Ovary (tissue), 3 donors: ENCODE data around the gene CAMKMT.

Experiments used
- EP300 ChIP-seq: sonication (generic); formaldehyde crosslinking; IDR thresholded peaks from one replicate; pipeline ENCODE4 v1.6.1; 2017; ENCODE audit warnings: antibody characterized with exemption
- POLR2A ChIP-seq: fragments of 450-650 bp; IDR thresholded peaks from one replicate; pipeline ENCODE4 v1.6.1; 2017; ENCODE audit warnings: antibody characterized with exemption, mild to moderate bottlenecking, moderate library complexity
- TF ChIP-seq, protein P1 (sequence below), 3 donors: fragments of 450-650 bp in 2 of 3; fragments of 200-600 bp in 1 of 3; IDR thresholded peaks; one replicate each; pipeline versions ENCODE4 v1.5.1 to v1.8.0; 2016 to 2022; ENCODE audit warnings: antibody characterized with exemption in 3 of 3, mild to moderate bottlenecking in 1 of 3
- donor health status: DM: no; HTN: no; CAD: no.

DNA sequence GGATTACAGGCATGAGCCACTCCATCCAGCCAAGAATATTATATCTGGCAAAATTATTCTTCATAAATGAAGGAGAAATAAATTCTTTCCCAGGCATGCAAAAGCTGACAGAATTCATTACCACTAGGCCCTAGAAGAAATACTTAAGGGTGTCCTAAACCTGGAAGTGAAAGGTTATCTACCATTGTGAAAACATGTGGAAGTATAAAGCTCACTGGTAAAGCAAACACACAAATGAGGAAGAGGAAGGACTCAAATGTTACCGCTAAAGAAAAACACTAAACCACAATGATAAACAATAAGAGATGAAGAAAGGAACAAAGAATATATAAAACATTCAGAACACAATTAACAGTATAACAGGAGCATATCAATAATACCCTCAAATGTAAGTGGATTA is 171.8 kb downstream of the CAMKMT start:
- no peak for TF ChIP-seq POLR2A
- TF ChIP-seq, protein P1, sequence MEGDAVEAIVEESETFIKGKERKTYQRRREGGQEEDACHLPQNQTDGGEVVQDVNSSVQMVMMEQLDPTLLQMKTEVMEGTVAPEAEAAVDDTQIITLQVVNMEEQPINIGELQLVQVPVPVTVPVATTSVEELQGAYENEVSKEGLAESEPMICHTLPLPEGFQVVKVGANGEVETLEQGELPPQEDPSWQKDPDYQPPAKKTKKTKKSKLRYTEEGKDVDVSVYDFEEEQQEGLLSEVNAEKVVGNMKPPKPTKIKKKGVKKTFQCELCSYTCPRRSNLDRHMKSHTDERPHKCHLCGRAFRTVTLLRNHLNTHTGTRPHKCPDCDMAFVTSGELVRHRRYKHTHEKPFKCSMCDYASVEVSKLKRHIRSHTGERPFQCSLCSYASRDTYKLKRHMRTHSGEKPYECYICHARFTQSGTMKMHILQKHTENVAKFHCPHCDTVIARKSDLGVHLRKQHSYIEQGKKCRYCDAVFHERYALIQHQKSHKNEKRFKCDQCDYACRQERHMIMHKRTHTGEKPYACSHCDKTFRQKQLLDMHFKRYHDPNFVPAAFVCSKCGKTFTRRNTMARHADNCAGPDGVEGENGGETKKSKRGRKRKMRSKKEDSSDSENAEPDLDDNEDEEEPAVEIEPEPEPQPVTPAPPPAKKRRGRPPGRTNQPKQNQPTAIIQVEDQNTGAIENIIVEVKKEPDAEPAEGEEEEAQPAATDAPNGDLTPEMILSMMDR (IDR thresholded peaks at IDR 0.05): no peak
- TF ChIP-seq EP300: no peak
